ENCODE data around the gene TMEM37.

GRCh38 chr2:119409506-119409905, 22.1 kb upstream of the TMEM37 start:
- TF ChIP-seq CTCF (IDR thresholded peaks at IDR 0.05) = no peak
- TF ChIP-seq POLR2A (IDR thresholded peaks at IDR 0.05) = no peak
- TF ChIP-seq POLR2AphosphoS5 (IDR thresholded peaks at IDR 0.05) = no peak
